OCI-M2 (cell line): ENCODE data around the gene PSMD5.

Source experiments
- DNase-seq: peaks from one replicate; lab custom pipeline; 2025; ENCODE audit not compliant: unreplicated experiment; lab: John Stamatoyannopoulos, UW

The PSMD5 gene

GRCh38 chr9:120842685-120843485 lies at the start of gene PSMD5:
Gene PSMD5 (minus strand): TSS chr9:120842922. CDS start chr9:120842909, 13 bp downstream.
- DNase-seq: peak; percentile 82

GRCh38 chr9:120891884-120892747 lies 49.4 kb upstream of the PSMD5 start:
- no peak for DNase-seq

GRCh38 chr9:120891245-120891883 lies 48.6 kb upstream of the PSMD5 start:
- no peak for DNase-seq

GRCh38 chr9:120890320-120891244 lies 47.9 kb upstream of the PSMD5 start:
- DNase-seq: no peak

- no peak for DNase-seq
Measured at GRCh38 chr9:120889606-120890271, 47.0 kb upstream of the PSMD5 start.

- DNase-seq: no peak
Measured at GRCh38 chr9:120888626-120889025, 45.9 kb upstream of the PSMD5 start.

GRCh38 chr9:120886490-120886967 lies 43.8 kb upstream of the PSMD5 start:
- no peak for DNase-seq

GRCh38 chr9:120885958-120886357 lies 43.2 kb upstream of the PSMD5 start:
- DNase-seq: no peak

- DNase-seq: no peak
Measured at GRCh38 chr9:120885457-120885856, 42.7 kb upstream of the PSMD5 start.

- DNase-seq: no peak
Measured at GRCh38 chr9:120883608-120883996, 40.9 kb upstream of the PSMD5 start.

- no peak for DNase-seq
Measured at GRCh38 chr9:120882935-120883607, 40.3 kb upstream of the PSMD5 start.

- no peak for DNase-seq
Measured at GRCh38 chr9:120879446-120879845, 36.7 kb upstream of the PSMD5 start.

- DNase-seq: no peak
Measured at GRCh38 chr9:120878188-120879130, 35.7 kb upstream of the PSMD5 start.

GRCh38 chr9:120877276-120878034 lies 34.7 kb upstream of the PSMD5 start:
- peak; percentile 35 for DNase-seq

- no peak for DNase-seq
Measured at GRCh38 chr9:120876842-120877240, 34.1 kb upstream of the PSMD5 start, which contains the start of gene PHF19. Gene PHF19 (minus strand): TSS chr9:120877188. CDS start chr9:120874741, 2,447 bp downstream.

GRCh38 chr9:120875954-120876841 lies 33.5 kb upstream of the PSMD5 start:
- DNase-seq: no peak
